Parathyroid adenoma (tissue), 2 donors: ENCODE results near the gene NHS.

Source experiments
- H2AFZ ChIP-seq: fragments of 300-600 bp; sonication (generic); one replicate; pipeline ENCODE4 v1.7.0; 2017; ENCODE audit warnings: antibody characterized with exemption, mild to moderate bottlenecking
- H3K27ac ChIP-seq: fragments of 300-600 bp; sonication (generic); one replicate; pipeline ENCODE4 v1.7.0; 2017
- H3K27me3 ChIP-seq: fragments of 300-600 bp; sonication (generic); one replicate; pipeline ENCODE4 v1.7.0; 2017; ENCODE audit warnings: low read length; ENCODE audit not compliant: control insufficient read depth, insufficient read depth
- H3K36me3 ChIP-seq: fragments of 300-600 bp; sonication (generic); one replicate; pipeline ENCODE4 v1.7.0; 2017; ENCODE audit warnings: low read length; ENCODE audit not compliant: control insufficient read depth, insufficient read depth
- H3K4me1 ChIP-seq: fragments of 300-600 bp; sonication (generic); one replicate; pipeline ENCODE4 v1.7.0; 2017; ENCODE audit warnings: control low read depth
- H3K4me2 ChIP-seq: fragments of 300-600 bp; sonication (generic); one replicate; pipeline ENCODE4 v1.7.0; 2017; ENCODE audit warnings: low read length
- H3K4me3 ChIP-seq: fragments of 300-600 bp; sonication (generic); one replicate; pipeline ENCODE4 v1.7.0; 2017; ENCODE audit warnings: low read depth, low read length
- H3K79me2 ChIP-seq: fragments of 300-600 bp; sonication (generic); one replicate; pipeline ENCODE4 v1.7.0; 2017; ENCODE audit warnings: control low read depth
- H3K9ac ChIP-seq: fragments of 300-600 bp; sonication (generic); one replicate; pipeline ENCODE4 v1.7.0; 2017; ENCODE audit warnings: mild to moderate bottlenecking
- H3K9me3 ChIP-seq: fragments of 300-600 bp; sonication (generic); one replicate; pipeline ENCODE4 v1.7.0; 2017; ENCODE audit warnings: low read length; ENCODE audit not compliant: control insufficient read depth
- TF ChIP-seq, protein P1 (sequence below): fragments of 300-600 bp; sonication (generic); IDR thresholded peaks from one replicate; pipeline ENCODE4 v1.7.0; 2017; ENCODE audit warnings: antibody characterized with exemption, mild to moderate bottlenecking
- donor health status: primary hyperparathyroidism.

Gene NHS

DNA sequence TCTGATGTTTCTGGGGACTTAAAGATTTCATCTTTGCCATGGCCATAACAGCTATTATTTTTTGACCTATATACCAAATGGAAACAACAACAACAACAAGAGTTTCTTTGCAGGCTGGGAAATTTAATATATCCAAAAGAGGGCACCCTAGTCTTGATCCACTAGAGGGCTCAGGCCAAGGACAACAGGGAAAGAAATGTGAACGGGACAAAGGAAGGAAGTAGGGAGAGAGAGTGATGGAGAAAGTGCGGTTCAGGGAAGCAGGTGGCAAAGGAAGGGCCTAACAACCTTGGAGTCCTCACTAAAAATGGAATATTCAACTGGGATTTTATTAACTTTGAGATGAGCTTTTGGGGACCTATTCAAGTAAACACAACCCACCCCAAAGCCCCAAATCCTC, 294.5 kb downstream of the NHS start:
- Histone ChIP-seq H3K4me1 (no peaks in the 10 kb centered on the region), H3K9ac (no peak overlapping the region), H3K79me2 (no peaks in the 10 kb centered on the region), H3K4me2 (no peak overlapping the region), H3K4me3 (no peak overlapping the region), H3K27ac (no peak overlapping the region), H3K9me3 (no peaks in the 10 kb centered on the region), H2AFZ (no peak overlapping the region), H3K27me3 (no peaks in the 10 kb centered on the region), H3K36me3 (no peaks in the 10 kb centered on the region)
- TF ChIP-seq, protein P1, sequence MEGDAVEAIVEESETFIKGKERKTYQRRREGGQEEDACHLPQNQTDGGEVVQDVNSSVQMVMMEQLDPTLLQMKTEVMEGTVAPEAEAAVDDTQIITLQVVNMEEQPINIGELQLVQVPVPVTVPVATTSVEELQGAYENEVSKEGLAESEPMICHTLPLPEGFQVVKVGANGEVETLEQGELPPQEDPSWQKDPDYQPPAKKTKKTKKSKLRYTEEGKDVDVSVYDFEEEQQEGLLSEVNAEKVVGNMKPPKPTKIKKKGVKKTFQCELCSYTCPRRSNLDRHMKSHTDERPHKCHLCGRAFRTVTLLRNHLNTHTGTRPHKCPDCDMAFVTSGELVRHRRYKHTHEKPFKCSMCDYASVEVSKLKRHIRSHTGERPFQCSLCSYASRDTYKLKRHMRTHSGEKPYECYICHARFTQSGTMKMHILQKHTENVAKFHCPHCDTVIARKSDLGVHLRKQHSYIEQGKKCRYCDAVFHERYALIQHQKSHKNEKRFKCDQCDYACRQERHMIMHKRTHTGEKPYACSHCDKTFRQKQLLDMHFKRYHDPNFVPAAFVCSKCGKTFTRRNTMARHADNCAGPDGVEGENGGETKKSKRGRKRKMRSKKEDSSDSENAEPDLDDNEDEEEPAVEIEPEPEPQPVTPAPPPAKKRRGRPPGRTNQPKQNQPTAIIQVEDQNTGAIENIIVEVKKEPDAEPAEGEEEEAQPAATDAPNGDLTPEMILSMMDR: no peak

DNA sequence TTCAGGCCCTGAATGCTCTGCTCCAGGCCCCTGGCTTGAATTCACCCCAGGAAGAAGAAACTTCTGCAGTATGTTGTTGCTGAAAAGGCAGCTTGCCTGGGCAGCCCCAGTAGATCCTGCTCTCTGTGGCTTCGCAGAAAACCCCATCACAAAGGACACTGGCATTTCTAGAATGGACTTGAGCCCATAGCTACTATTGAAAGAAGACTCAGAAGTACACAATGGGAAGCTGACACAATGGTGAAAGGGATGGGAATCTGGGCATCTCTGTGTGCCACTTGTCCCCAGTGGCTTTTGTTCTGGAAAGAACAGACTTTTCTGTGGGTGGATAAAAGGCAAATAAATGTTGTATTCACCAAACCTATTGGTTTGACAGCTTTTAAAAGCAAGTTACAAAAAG, 294.9 kb downstream of the NHS start:
- no peaks in the 10 kb centered on the region for H3K9me3 ChIP-seq
- H3K27me3 ChIP-seq: no peaks in the 10 kb centered on the region
- no peak overlapping the region for H3K9ac ChIP-seq
- no peak overlapping the region for H3K27ac ChIP-seq
- TF ChIP-seq, protein P1: no peak
- no peak overlapping the region for H2AFZ ChIP-seq
- H3K4me2 ChIP-seq: no peak overlapping the region
- H3K4me1 ChIP-seq: no peaks in the 10 kb centered on the region
- H3K79me2 ChIP-seq: no peaks in the 10 kb centered on the region
- H3K4me3 ChIP-seq: no peak overlapping the region
- no peaks in the 10 kb centered on the region for H3K36me3 ChIP-seq

DNA sequence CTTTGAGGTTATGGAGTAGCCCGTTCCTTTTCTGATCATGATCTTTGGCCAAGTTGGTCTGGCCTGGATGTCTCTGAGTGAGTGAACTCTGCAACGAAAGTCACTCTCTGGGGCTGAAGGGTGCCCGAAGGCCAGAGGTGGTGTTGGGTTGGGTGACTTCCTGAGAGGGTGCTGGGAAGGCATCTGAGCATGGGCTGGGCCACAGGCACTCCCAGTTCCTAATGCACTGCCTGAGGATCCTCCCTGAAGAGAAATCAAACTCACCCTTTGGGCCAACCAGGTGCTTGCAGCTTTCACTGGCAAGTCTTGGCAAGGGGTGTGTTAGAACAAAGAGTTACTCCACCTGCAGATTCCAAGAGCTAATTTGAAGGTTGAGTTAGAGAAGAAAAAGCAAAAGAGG, 295.9 kb downstream of the NHS start:
- H3K27ac ChIP-seq: no peak overlapping the region
- no peaks in the 10 kb centered on the region for H3K79me2 ChIP-seq
- H3K27me3 ChIP-seq: no peaks in the 10 kb centered on the region
- H3K9me3 ChIP-seq: no peaks in the 10 kb centered on the region
- H3K4me3 ChIP-seq: no peak overlapping the region
- H3K36me3 ChIP-seq: no peaks in the 10 kb centered on the region
- TF ChIP-seq, protein P1: no peak
- no peak overlapping the region for H3K4me2 ChIP-seq
- H2AFZ ChIP-seq: no peak overlapping the region
- H3K9ac ChIP-seq: no peak overlapping the region
- H3K4me1 ChIP-seq: no peaks in the 10 kb centered on the region

DNA sequence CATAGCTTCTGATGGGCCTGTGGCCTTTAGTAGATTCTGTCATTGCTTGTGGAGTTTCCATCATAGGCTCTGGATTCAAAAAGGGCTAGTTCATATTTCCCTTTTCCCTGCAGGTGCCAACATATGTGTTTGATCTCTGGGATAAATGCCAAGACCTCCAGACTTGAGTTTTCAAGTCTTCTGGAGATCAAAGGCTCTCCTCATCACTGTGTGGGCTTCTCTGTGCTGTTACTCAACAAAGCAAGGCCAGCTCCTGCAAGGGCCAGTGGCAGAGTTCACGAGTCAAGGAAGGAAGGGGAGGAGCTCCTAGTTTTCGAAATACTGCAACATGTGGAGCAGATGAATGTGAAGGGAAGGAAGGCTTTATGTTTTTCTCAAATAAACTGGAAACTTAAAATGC, 299.6 kb downstream of the NHS start:
- Histone ChIP-seq H3K27ac (no peak overlapping the region), H3K9me3 (no peaks in the 10 kb centered on the region), H3K27me3 (no peaks in the 10 kb centered on the region), H3K4me1 (no peaks in the 10 kb centered on the region), H3K9ac (no peak overlapping the region), H3K4me2 (no peak overlapping the region), H3K79me2 (no peaks in the 10 kb centered on the region), H3K36me3 (no peaks in the 10 kb centered on the region), H2AFZ (no peak overlapping the region), H3K4me3 (no peak overlapping the region)
- TF ChIP-seq, protein P1: no peak

DNA sequence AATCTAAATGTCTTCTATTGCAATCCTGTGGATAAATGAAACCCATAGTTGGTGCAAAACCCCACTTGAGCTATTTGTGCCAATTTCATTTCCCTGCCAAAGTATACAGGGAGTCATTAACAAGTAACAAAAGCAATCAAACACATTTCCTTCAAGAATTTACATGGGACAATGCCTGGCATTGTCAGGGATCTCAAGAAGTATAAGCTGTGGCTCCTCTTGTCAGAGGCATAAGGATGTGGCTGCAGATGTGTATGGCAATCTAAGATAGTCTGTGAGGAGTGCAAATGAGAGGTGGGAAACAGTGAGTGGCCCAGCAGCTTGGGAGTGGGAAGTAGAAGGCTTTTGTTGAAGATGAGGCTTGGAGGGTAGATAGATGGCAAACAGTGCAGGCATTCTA, 304.3 kb downstream of the NHS start:
- Histone ChIP-seq H3K9ac (no peak overlapping the region), H3K9me3 (no peaks in the 10 kb centered on the region), H2AFZ (no peak overlapping the region), H3K36me3 (no peaks in the 10 kb centered on the region), H3K79me2 (no peaks in the 10 kb centered on the region), H3K27me3 (no peaks in the 10 kb centered on the region), H3K4me2 (no peak overlapping the region), H3K27ac (no peak overlapping the region), H3K4me1 (no peaks in the 10 kb centered on the region), H3K4me3 (no peak overlapping the region)
- TF ChIP-seq, protein P1: no peak
